ENCODE results near the gene SIAE.

The SIAE gene

DNA sequence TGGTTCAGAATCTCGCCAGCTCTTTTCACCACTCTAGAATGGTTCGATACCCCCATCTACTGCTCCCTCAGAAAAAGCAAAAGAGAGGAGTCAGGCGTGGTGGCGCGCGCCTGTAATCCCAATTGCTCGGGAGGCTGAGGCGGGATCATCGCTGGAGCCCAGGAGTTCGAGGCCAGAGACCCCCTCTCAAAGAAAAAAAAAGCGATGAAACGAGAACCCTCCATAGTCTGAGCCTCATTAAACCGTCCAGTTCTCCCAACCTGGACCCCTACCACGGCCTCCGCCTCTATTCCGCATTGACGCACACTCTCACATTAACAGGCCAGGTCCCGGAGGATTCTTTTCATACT is 604 bp upstream of the SIAE start:
- H3K4me1 ChIP-seq = peaks cover 0 to 44% (median 23%) of the 10 kb centered on the region in 4 donors
- TF ChIP-seq, protein P1, sequence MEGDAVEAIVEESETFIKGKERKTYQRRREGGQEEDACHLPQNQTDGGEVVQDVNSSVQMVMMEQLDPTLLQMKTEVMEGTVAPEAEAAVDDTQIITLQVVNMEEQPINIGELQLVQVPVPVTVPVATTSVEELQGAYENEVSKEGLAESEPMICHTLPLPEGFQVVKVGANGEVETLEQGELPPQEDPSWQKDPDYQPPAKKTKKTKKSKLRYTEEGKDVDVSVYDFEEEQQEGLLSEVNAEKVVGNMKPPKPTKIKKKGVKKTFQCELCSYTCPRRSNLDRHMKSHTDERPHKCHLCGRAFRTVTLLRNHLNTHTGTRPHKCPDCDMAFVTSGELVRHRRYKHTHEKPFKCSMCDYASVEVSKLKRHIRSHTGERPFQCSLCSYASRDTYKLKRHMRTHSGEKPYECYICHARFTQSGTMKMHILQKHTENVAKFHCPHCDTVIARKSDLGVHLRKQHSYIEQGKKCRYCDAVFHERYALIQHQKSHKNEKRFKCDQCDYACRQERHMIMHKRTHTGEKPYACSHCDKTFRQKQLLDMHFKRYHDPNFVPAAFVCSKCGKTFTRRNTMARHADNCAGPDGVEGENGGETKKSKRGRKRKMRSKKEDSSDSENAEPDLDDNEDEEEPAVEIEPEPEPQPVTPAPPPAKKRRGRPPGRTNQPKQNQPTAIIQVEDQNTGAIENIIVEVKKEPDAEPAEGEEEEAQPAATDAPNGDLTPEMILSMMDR (IDR thresholded peaks at IDR 0.05) = no peak
- no peaks in the 10 kb centered on the region for H3K36me3 ChIP-seq
- no peaks in the 10 kb centered on the region for H3K9me3 ChIP-seq
- intact Hi-C loops (cut with DNase I; ENCODE audit: low total_unique reads) = no loop called here
- H3K27me3 ChIP-seq = no peaks in the 10 kb centered on the region
- DNase-seq = no peak
- peak overlapping the region; percentile 78 to 90 for H3K4me3 ChIP-seq
- H3K27ac ChIP-seq = peak overlapping the region; percentile 93

DNA sequence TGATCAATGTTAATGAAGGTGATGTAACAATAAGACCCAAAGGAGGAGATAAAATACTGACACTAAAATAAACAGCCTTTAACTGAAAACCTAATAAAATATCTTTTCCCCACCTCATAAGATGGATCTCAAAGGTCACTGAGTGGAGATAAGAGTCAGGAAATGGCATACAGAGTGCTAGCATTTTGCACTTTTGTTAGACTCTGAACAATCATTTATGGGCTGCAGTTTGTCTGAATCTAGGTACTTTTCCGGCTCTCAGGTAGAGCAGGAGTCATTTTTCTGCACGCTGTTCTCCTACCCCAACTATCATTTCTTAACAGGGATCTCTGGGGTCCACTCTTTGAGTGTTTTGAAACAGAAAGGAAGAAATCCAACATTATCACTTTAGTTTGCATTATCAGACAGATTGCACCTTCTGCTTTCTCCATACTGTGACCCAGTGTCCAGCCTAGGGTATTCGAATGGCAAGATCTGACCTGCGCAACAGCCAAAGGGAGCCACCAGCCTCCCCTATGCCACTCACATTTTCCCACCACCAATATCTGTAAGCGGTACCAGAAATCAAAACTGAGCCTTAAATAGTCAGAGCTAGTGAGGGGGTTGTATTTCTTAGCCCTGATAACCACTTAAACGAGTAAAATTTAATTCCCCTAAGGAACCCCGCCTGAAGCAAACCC is 863 bp downstream of the SIAE start:
- Histone ChIP-seq H3K36me3 (no peaks in the 10 kb centered on the region), H3K4me1 (peaks cover 0 to 43% (median 23%) of the 10 kb centered on the region in 4 donors), H3K27ac (peak overlapping the region; percentile 93), H3K4me3 (peak overlapping the region; percentile 78 to 90), H3K9me3 (no peaks in the 10 kb centered on the region), H3K27me3 (no peaks in the 10 kb centered on the region)
- TF ChIP-seq, protein P1 (IDR thresholded peaks at IDR 0.05) = no peak
- DNase-seq = no peak
- intact Hi-C loops (cut with DNase I; ENCODE audit: low total_unique reads) = no loop called here

DNA sequence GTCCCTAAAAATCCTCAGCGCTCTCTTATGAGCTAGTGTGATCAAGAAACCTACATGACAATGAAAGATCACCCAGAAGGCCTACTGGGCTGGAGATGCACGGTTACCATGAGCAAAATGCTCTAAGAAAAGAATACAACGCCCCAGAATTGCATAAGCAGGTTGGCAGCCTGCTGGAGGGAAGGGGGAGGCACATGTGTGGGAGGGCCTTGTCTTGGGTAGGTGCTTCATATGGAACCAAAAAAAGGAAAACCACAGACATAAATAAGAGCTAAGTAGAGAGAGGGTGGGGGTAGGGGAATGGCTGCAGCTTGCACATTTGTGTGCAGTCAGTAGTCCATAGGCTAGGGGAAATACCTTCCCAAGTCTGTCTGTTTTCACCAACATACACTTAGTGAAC is 2.8 kb downstream of the SIAE start:
- intact Hi-C loops (cut with DNase I; ENCODE audit: low total_unique reads) = loop anchor here (2.0 kb wide), 1 partner anchor 94 kb away; no protein-coding TSS in a partner anchor
- H3K9me3 ChIP-seq = no peaks in the 10 kb centered on the region
- peaks cover 0 to 14% (median 5%) of the 10 kb centered on the region in 3 donors for H3K36me3 ChIP-seq
- no peak overlapping the region for H3K27ac ChIP-seq
- no peak for DNase-seq
- H3K4me1 ChIP-seq = peaks cover 0 to 25% (median 19%) of the 10 kb centered on the region in 4 donors
- H3K27me3 ChIP-seq = no peaks in the 10 kb centered on the region
- TF ChIP-seq, protein P1 (IDR thresholded peaks at IDR 0.05) = no peak
- no peak overlapping the region for H3K4me3 ChIP-seq

DNA sequence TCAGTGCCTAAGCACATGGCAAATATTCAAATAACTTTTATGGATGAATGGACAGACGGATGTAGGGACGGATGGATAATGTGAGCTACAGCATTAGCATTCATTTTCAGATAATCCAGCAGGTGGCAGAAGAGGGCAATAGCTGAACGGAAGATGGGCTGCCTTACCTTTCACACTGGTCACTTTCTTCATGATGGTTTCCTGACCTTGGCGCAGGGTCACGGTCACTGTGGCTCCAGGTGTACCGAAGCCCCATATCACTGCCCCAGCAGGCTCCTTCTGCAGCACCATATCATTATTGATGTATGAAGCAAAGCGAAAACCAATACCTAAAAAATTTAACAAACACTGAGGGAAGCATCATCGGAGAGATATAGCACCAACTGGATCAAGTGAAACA is 4.3 kb downstream of the SIAE start:
- Histone ChIP-seq H3K36me3 (peaks cover 5 to 26% (median 7%) of the 10 kb centered on the region in 3 donors), H3K27ac (no peak overlapping the region), H3K9me3 (no peaks in the 10 kb centered on the region), H3K4me1 (peaks cover 0 to 11% (median 10%) of the 10 kb centered on the region in 4 donors), H3K4me3 (no peak overlapping the region), H3K27me3 (no peaks in the 10 kb centered on the region)
- DNase-seq = peak in 1 of 2 donors; percentile 25
- intact Hi-C loops (cut with DNase I; ENCODE audit: low total_unique reads) = loop anchor here (5.0 to 10.0 kb wide), 2 partner anchors 166 to 198 kb away; partner anchors contain the start of gene ROBO3
- TF ChIP-seq, protein P1 (IDR thresholded peaks at IDR 0.05) = peak; percentile 76 to 86

DNA sequence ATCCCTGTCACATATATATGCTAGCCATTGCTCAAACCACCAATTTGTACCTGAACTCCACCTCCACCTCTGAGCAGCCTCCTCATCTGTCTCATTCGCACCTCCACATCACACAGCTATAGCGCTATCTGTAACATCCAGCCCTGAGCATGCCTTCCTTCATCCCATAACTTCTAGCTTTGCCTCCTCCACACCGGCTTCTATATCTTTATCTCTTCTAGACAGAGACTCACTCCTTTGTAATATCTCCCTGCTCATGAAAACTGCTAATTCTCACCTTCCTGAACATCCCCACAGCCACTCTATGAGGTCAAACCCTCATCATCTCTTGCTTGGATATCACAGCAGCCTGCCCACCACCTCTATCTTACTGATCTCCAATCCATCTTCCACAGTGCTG is 5.9 kb downstream of the SIAE start:
- no peaks in the 10 kb centered on the region for H3K27me3 ChIP-seq
- H3K9me3 ChIP-seq = no peaks in the 10 kb centered on the region
- H3K4me1 ChIP-seq = peaks cover 0 to 3% (median 2%) of the 10 kb centered on the region in 4 donors
- no peak for DNase-seq
- intact Hi-C loops (cut with DNase I; ENCODE audit: low total_unique reads) = loop anchor here (5.0 to 10.0 kb wide), 2 partner anchors 167 to 200 kb away; partner anchors contain the start of gene ROBO3
- H3K27ac ChIP-seq = no peak overlapping the region
- no peak overlapping the region for H3K4me3 ChIP-seq
- peaks cover 5 to 33% (median 9%) of the 10 kb centered on the region in 3 donors for H3K36me3 ChIP-seq
- TF ChIP-seq, protein P1 (IDR thresholded peaks at IDR 0.05) = no peak
